Measurements from ENCODE around the gene CTNNA3.

GRCh38 chr10:67464278-67464677 is 231.7 kb downstream of the CTNNA3 start:
- no peak for TF ChIP-seq POLR2A (IDR thresholded peaks at IDR 0.05; ENCODE audit: borderline replicate concordance, extremely low read depth, insufficient read depth, insufficient read length)
- TF ChIP-seq POLR2AphosphoS5 (IDR thresholded peaks at IDR 0.05; ENCODE audit: low read depth, low read length): no peak
- TF ChIP-seq SP1 (IDR thresholded peaks at IDR 0.05; ENCODE audit: low read depth): no peak
- TF ChIP-seq EZH2phosphoT487 (IDR thresholded peaks at IDR 0.05; ENCODE audit: borderline replicate concordance): no peak
- no peak for TF ChIP-seq CTCF (IDR thresholded peaks at IDR 0.05 in 2 of 3, conservative IDR thresholded peaks at IDR 0.05 in 1 of 3; ENCODE audit: borderline replicate concordance in 1 of 3, insufficient read depth in 1 of 3, low read depth in 2 of 3, low read length in 2 of 3)
- no peak for TF ChIP-seq ZFX (IDR thresholded peaks at IDR 0.05)
- TF ChIP-seq CBX3 (IDR thresholded peaks at IDR 0.05; ENCODE audit: low read depth): no peak
- no peak for TF ChIP-seq CEBPB (IDR thresholded peaks at IDR 0.05; ENCODE audit: low read depth)
- TF ChIP-seq YY1 (IDR thresholded peaks at IDR 0.05; ENCODE audit: extremely low read depth, insufficient replicate concordance, low read depth, low read length): no peak
